GM18508 (cell line): ENCODE results near the gene NOS3.
"Not testable (repeated sequence)": the region's sequence is repeated elsewhere in the genome, so short reads cannot be mapped to it uniquely, and the experiment has no call there.

Experiments
- ATAC-seq: cut with Tn5 transposase; IDR thresholded peaks from one replicate; pipeline ENCODE4 v1.9.1; 2021; ENCODE audit warnings: moderate number of reproducible peaks; ENCODE audit not compliant: insufficient read depth, unreplicated experiment

Gene NOS3

GRCh38 chr7:150997817-150998216, 7.0 kb downstream of the NOS3 start:
- ATAC-seq: no peak

GRCh38 chr7:150998341-150998740, 7.5 kb downstream of the NOS3 start:
- no peak for ATAC-seq

- ATAC-seq: no peak
These were observed 8.2 kb downstream of the NOS3 start for GRCh38 chr7:150999001-150999400.

GRCh38 chr7:150999497-151000230, 8.8 kb downstream of the NOS3 start:
- ATAC-seq: no peak

GRCh38 chr7:151000897-151001495, 10.2 kb downstream of the NOS3 start:
- ATAC-seq: no peak

- no peak for ATAC-seq
These were observed 10.7 kb downstream of the NOS3 start for GRCh38 chr7:151001546-151001945.

- ATAC-seq: no peak
These were observed 12.8 kb downstream of the NOS3 start for GRCh38 chr7:151003572-151003971.

GRCh38 chr7:151005566-151005965, 14.7 kb downstream of the NOS3 start:
- no peak for ATAC-seq

- ATAC-seq: no peak
These were observed 15.9 kb downstream of the NOS3 start for GRCh38 chr7:151006590-151007300.

GRCh38 chr7:151007469-151007898, 16.7 kb downstream of the NOS3 start:
- ATAC-seq: no peak

GRCh38 chr7:151008143-151008510, 17.3 kb downstream of the NOS3 start:
- no peak for ATAC-seq

GRCh38 chr7:151008511-151009323, 17.9 kb downstream of the NOS3 start:
- ATAC-seq: peak; percentile 62

- no peak for ATAC-seq
These were observed 18.7 kb downstream of the NOS3 start for GRCh38 chr7:151009327-151010036.

GRCh38 chr7:151010037-151010306, 19.2 kb downstream of the NOS3 start:
- ATAC-seq: no peak

- no peak for ATAC-seq
These were observed 19.7 kb downstream of the NOS3 start for GRCh38 chr7:151010307-151011096.

GRCh38 chr7:151011097-151011409, 20.2 kb downstream of the NOS3 start:
- no peak for ATAC-seq

- not testable (repeated sequence) for ATAC-seq
These were observed 20.8 kb downstream of the NOS3 start for GRCh38 chr7:151011616-151012015.

- ATAC-seq: no peak
These were observed 21.3 kb downstream of the NOS3 start for GRCh38 chr7:151012031-151012692.

GRCh38 chr7:151012911-151013347, 22.1 kb downstream of the NOS3 start:
- ATAC-seq: no peak
